GM10847 (cell line): ENCODE results near the gene GLP2R.

Experiments
- POLR2A ChIP-seq: IDR thresholded peaks from 2 replicates; pipeline ENCODE4 v1.6.1; 2011; ENCODE audit not compliant: insufficient read length; ENCODE audit errors: extremely low read depth

The GLP2R gene

GRCh38 chr17:9825641-9826150 is at the start of gene GLP2R:
GLP2R (plus strand) TSS chr17:9825924; CDS start chr17:9826064, 140 bp downstream.
- no peak for TF ChIP-seq POLR2A

GRCh38 chr17:9776911-9777310 is 48.8 kb upstream of the GLP2R start:
- no peak for TF ChIP-seq POLR2A

- TF ChIP-seq POLR2A = no peak
Observed at GRCh38 chr17:9780552-9780951, 45.2 kb upstream of the GLP2R start.

GRCh38 chr17:9783050-9783449 is 42.7 kb upstream of the GLP2R start:
- no peak for TF ChIP-seq POLR2A

GRCh38 chr17:9784544-9784943 is 41.2 kb upstream of the GLP2R start:
- TF ChIP-seq POLR2A = no peak

- TF ChIP-seq POLR2A = no peak
Observed at GRCh38 chr17:9788601-9789000, 37.1 kb upstream of the GLP2R start.

GRCh38 chr17:9790316-9790715 is 35.4 kb upstream of the GLP2R start:
- TF ChIP-seq POLR2A = no peak

- no peak for TF ChIP-seq POLR2A
Observed at GRCh38 chr17:9790889-9791876, 34.5 kb upstream of the GLP2R start, which contains the start of gene DHRS7C. DHRS7C (minus strand) TSS chr17:9791592; CDS start chr17:9791284, 308 bp downstream.

- TF ChIP-seq POLR2A = no peak
Observed at GRCh38 chr17:9792181-9792840, 33.4 kb upstream of the GLP2R start.

GRCh38 chr17:9798008-9798407 is 27.7 kb upstream of the GLP2R start:
- no peak for TF ChIP-seq POLR2A

GRCh38 chr17:9798724-9799123 is 27.0 kb upstream of the GLP2R start:
- TF ChIP-seq POLR2A = no peak

- no peak for TF ChIP-seq POLR2A
Observed at GRCh38 chr17:9801505-9801904, 24.2 kb upstream of the GLP2R start.

- no peak for TF ChIP-seq POLR2A
Observed at GRCh38 chr17:9802294-9802693, 23.4 kb upstream of the GLP2R start.

GRCh38 chr17:9802697-9803096 is 23.0 kb upstream of the GLP2R start:
- TF ChIP-seq POLR2A = no peak

GRCh38 chr17:9805769-9806168 is 20.0 kb upstream of the GLP2R start:
- TF ChIP-seq POLR2A = no peak

GRCh38 chr17:9806699-9807098 is 19.0 kb upstream of the GLP2R start:
- no peak for TF ChIP-seq POLR2A
